Heart left ventricle (tissue), 16 donors: ENCODE measurements around the gene ADAMTS12. TPM values are rescaled to one million over a fixed set of nuclear protein-coding genes. Genes with fewer than 3 reads are reported as not detected.

Experiments
- ATAC-seq, 4 donors: fragments of 200-7000 bp; cut with Tn5 transposase; one replicate each; pipeline ENCODE4 v1.9.1; 2020 to 2022; ENCODE audit warnings: moderate library complexity in 4 of 4, mild to moderate bottlenecking in 3 of 4, moderate number of reproducible peaks in 1 of 4
- DNase-seq, 5 donors: peaks; one replicate each; pipeline ENCODE4 v3.0.0-alpha.2; 2020
- H3K27ac ChIP-seq, 12 donors: fragments of 200-600 bp; sonication (generic) in 4 of 12; one replicate each; pipeline versions ENCODE4 v1.5.0 to v1.8.0; 2016 to 2022; ENCODE audit warnings: mild to moderate bottlenecking in 2 of 12
- H3K27me3 ChIP-seq, 9 donors: fragments of 200-600 bp; sonication (generic) in 2 of 9; one replicate each; pipeline versions ENCODE4 v1.5.1 to v1.8.0; 2016 to 2022; ENCODE audit warnings: mild to moderate bottlenecking in 3 of 9
- H3K36me3 ChIP-seq, 9 donors: fragments of 200-600 bp; sonication (generic) in 2 of 9; one replicate each; pipeline versions ENCODE4 v1.5.0 to v1.8.0; 2018 to 2022; ENCODE audit warnings: mild to moderate bottlenecking in 2 of 9
- H3K4me1 ChIP-seq, 12 donors: fragments of 200-600 bp; sonication (generic) in 4 of 12; one replicate each; pipeline versions ENCODE4 v1.5.0 to v1.8.0; 2016 to 2022; ENCODE audit warnings: mild to moderate bottlenecking in 3 of 12
- H3K4me3 ChIP-seq, 12 donors: fragments of 200-600 bp; sonication (generic) in 4 of 12; one replicate each; pipeline versions ENCODE4 v1.5.0 to v1.8.0; 2017 to 2022; ENCODE audit warnings: mild to moderate bottlenecking in 9 of 12, moderate library complexity in 4 of 12
- H3K9me3 ChIP-seq, 12 donors: fragments of 200-600 bp; sonication (generic) in 4 of 12; one replicate each; pipeline versions ENCODE4 v1.5.0 to v1.8.0; 2016 to 2022; ENCODE audit warnings: mild to moderate bottlenecking in 1 of 12
- POLR2A ChIP-seq, 2 donors: fragments of 450-650 bp; IDR thresholded peaks; one replicate each; pipeline ENCODE4 v1.6.1; 2017; ENCODE audit warnings: antibody characterized with exemption in 2 of 2, mild to moderate bottlenecking in 2 of 2, moderate library complexity in 2 of 2
- WGBS, 4 donors: extraction: QIAGEN DNeasy Blood & Tissue Kit in 2 of 4; methylation state at CpG; one replicate each; pipeline versions ENCODE4 v1.1.5 to v1.1.7; 2013 to 2018; 5-methylcytosine and 5-hydroxymethylcytosine counted together
- intact Hi-C, 10 donors: fragments of 100-400 bp; cut with DNase I; formaldehyde crosslinking; loops; one replicate each; pipeline versions ENCODE4 v1.11.1 to v1.14.2; 2022
- polyA plus RNA-seq, 2 donors: library from polyadenylated mRNA; stranded (reverse); fragments of 200-250 nt; gene quantifications; one replicate each; pipeline ENCODE4 v1.2.3, GENCODE V29; 2013
- total RNA-seq, 9 donors: library from RNA; depleted of rRNA in 2 of 9; stranded (reverse); fragments of >200 nt in 2 of 9; fragmentation: NEBNext Ultra II Directional in 3 of 9; extraction: Animal tissue kit (Norgen Biotek cat#: 25700) in 3 of 9; gene quantifications; one replicate each; pipeline versions ENCODE4 v1.1.0 to v1.2.4, GENCODE V29; 2016 to 2023
- TF ChIP-seq, protein P1 (sequence below), 12 donors: fragments of 200-600 bp; sonication (generic) in 4 of 12; IDR thresholded peaks; one replicate each; pipeline versions ENCODE4 v1.5.0 to v1.8.0; 2018 to 2022; ENCODE audit warnings: antibody characterized with exemption in 12 of 12, mild to moderate bottlenecking in 5 of 12
- donor health status: ischemic (EF 13 %, LVEDD 7.1; RV severe dilation, severe dysfunction).
- donor health status: healthy with polysubstance abuse.
- donor health status: DM: no; HTN: yes; CAD: no.
- donor health status: DM: no; HTN: no; CAD: no.
- donor health status: ischemic (EF 25% LVEDD 6.9; RV normal size, moderate dysfunction).
- donor health status: ischemic (EF 25% LVEDD 5.7; RV mildly dilated, moderate dysfunction).
- donor health status: healthy.
- donor health status: DM: yes; HTN: yes; CAD: no.
- donor health status: ischemic (EF 35%, LVEDD 5.7; RV mildly dilated, moderate dysfunction).
- donor health status: nonischemic (EF 11% LVEDD 7.7; RV severe dilation, severe dysfunction).
- donor health status: DM: yes; HTN: yes; CAD: no.
- donor health status: PGD.
- donor health status: ischemic (EF 29% LVEDD 5.4; RV normal size, mild dysfunction).
- donor health status: nonischemic (EF 23%, LVEDD 6.1; RV moderate dilation, normal function).

ADAMTS12 gene
- total and polyA plus RNA-seq, 11 donors, result 0.72 to 4.7 (median 1.7) TPM

DNA sequence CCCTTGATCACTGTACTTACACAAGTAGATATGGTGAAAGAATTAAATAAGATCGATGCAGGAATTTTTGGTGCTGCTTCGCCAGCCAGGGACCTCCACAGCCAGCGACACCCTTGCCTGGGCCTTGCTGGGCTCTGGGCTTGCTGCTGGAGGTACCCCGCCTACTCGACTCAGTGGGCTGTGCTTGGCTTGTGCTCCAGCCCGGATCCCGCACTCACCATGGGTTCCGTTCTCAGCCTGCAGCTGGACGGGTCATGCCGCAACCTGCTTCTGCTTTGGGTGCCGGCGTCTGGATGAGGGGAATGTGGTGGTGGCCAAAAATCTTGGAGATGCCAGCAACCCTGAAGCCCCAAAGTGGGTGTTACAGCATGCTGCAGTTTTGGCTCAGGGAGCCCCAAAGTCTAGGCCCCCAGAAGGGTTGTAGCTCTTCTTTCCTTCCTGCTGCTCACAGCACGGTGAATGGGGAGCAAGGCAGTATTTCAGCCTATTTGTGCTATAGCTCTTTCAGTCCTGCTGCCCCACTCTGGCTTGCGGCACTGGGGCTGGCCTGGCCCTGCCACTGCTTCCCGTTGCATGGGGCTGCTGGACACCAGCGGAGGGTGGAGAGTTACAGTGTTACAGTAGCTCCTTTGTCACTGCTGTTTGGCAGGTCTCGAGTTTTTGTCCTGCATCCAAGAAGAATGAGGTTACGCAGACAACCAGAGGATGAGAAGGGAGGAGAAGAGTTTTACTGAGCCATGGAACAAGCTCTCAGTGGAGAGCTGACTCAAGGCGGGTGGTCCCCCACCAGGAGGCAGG lies 403.0 kb downstream of the ADAMTS12 start:
- no peaks in the 10 kb centered on the region for H3K36me3 ChIP-seq
- H3K4me1 ChIP-seq, result no peaks in the 10 kb centered on the region
- intact Hi-C loops, result no loop called here
- TF ChIP-seq, protein P1, sequence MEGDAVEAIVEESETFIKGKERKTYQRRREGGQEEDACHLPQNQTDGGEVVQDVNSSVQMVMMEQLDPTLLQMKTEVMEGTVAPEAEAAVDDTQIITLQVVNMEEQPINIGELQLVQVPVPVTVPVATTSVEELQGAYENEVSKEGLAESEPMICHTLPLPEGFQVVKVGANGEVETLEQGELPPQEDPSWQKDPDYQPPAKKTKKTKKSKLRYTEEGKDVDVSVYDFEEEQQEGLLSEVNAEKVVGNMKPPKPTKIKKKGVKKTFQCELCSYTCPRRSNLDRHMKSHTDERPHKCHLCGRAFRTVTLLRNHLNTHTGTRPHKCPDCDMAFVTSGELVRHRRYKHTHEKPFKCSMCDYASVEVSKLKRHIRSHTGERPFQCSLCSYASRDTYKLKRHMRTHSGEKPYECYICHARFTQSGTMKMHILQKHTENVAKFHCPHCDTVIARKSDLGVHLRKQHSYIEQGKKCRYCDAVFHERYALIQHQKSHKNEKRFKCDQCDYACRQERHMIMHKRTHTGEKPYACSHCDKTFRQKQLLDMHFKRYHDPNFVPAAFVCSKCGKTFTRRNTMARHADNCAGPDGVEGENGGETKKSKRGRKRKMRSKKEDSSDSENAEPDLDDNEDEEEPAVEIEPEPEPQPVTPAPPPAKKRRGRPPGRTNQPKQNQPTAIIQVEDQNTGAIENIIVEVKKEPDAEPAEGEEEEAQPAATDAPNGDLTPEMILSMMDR (IDR thresholded peaks at IDR 0.05), result no peak
- TF ChIP-seq POLR2A (IDR thresholded peaks at IDR 0.05), result no peak
- H3K27ac ChIP-seq, result no peak overlapping the region
- WGBS, 4 donors, result 91 to 95% (median 93%) methylated on average over 15 to 19 of the region's 19 CpGs
- ATAC-seq (no peak), DNase-seq (no peak)
- no peaks in the 10 kb centered on the region for H3K27me3 ChIP-seq
- H3K9me3 ChIP-seq, result no peaks in the 10 kb centered on the region
- no peak overlapping the region for H3K4me3 ChIP-seq

DNA sequence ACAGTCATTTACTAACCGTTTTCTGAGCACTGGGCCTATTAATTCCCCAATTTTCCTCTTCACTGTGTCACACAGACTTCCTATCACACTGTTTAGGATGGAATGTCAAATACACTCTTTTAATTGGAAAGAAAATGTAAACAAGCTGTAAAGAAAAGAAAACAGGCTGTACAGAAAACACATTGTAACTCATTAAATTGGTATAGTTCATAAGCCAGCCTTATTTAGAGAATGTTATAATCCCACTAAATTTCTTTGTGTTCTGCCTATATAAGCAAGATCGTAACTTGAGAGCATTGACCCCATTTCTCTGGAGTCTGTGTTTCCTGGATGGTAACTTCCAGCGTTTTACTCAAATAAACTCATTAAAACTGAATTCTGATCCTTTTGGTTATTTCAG lies 404.6 kb downstream of the ADAMTS12 start:
- H3K27me3 ChIP-seq, result no peaks in the 10 kb centered on the region
- H3K9me3 ChIP-seq, result no peaks in the 10 kb centered on the region
- DNase-seq, result no peak
- H3K4me1 ChIP-seq, result no peaks in the 10 kb centered on the region
- TF ChIP-seq, protein P1 (IDR thresholded peaks at IDR 0.05), result no peak
- TF ChIP-seq POLR2A (IDR thresholded peaks at IDR 0.05), result no peak
- WGBS, 4 donors, result 75 to 86% (median 79%) methylated on average over 3 of the region's 3 CpGs
- no peak for ATAC-seq
- no peak overlapping the region for H3K4me3 ChIP-seq
- no peaks in the 10 kb centered on the region for H3K36me3 ChIP-seq
- intact Hi-C loops, result no loop called here
- H3K27ac ChIP-seq, result no peak overlapping the region

DNA sequence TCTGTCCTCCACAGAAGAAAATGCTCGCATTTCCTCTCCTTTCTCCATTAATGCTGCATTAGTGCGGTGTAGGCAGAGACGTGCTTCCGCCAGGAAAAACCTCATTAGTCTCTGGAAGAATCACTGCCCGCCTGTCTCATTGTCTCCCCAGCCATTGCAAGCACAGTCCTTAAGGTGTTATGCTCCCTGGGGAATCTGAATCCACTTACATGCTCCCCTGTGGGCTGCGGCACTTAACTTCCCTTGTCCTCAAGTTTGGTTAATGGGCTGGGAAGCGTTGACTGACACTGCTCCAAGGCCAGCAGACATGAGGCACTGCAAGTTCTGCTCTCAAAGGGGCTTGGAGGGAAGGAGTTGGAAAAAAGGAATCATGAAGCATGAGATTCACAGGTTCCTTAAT lies 409.5 kb downstream of the ADAMTS12 start:
- intact Hi-C loops, result no loop called here
- 70 to 84% (median 80%) methylated on average over 7 of the region's 7 CpGs for WGBS, 4 donors

GRCh38 chr5:33480876-33481275 lies 410.9 kb downstream of the ADAMTS12 start:
- WGBS, 4 donors, result 78 to 89% (median 88%) methylated on average over 1 to 2 of the region's 2 CpGs; no CpG with 5 or more reads in 1 of the 4 donors
- Histone ChIP-seq H3K4me3 (no peak overlapping the region), H3K27ac (no peak overlapping the region), H3K27me3 (no peaks in the 10 kb centered on the region), H3K9me3 (no peaks in the 10 kb centered on the region), H3K4me1 (no peaks in the 10 kb centered on the region), H3K36me3 (peaks cover 0 to 20% (median 9%) of the 10 kb centered on the region in 9 donors)
- no peak for ATAC-seq
- TF ChIP-seq, protein P1 (IDR thresholded peaks at IDR 0.05), result no peak
- no peak for TF ChIP-seq POLR2A (IDR thresholded peaks at IDR 0.05)
- DNase-seq, result no peak
- intact Hi-C loops, result no loop called here

More for the DNA sequence above, 409.5 kb downstream of the ADAMTS12 start:
- TF ChIP-seq, protein P1 (IDR thresholded peaks at IDR 0.05), result no peak
- no peak for TF ChIP-seq POLR2A (IDR thresholded peaks at IDR 0.05)
- H3K27me3 ChIP-seq, result no peaks in the 10 kb centered on the region
- H3K36me3 ChIP-seq, result peaks cover 0 to 7% (median under 1%) of the 10 kb centered on the region in 9 donors
- H3K4me3 ChIP-seq, result no peak overlapping the region
- H3K27ac ChIP-seq, result no peak overlapping the region
- H3K4me1 ChIP-seq, result no peaks in the 10 kb centered on the region
- no peak for DNase-seq
- no peak for ATAC-seq
- H3K9me3 ChIP-seq, result no peaks in the 10 kb centered on the region
